ENCODE measurements around the gene CES1. TPM values are rescaled to one million over a fixed set of nuclear protein-coding genes. Genes with fewer than 3 reads are reported as not detected.
A peak's percentile ranks its signal among the peaks of the same experiment; 100 is the strongest.
"Not testable (repeated sequence)": the region's sequence is repeated elsewhere in the genome, so short reads cannot be mapped to it uniquely, and the experiment has no call there.

The CES1 gene
- total RNA-seq, 1 donor from 2014 or later = 0.26 TPM

- Histone ChIP-seq H3K36me3 (ENCODE audit: control insufficient read depth, insufficient read depth, low read length) (no peaks in the 10 kb centered on the region), H3K4me3 (ENCODE audit: low read depth, low read length) (no peak overlapping the region), H3K27me3 (ENCODE audit: control insufficient read depth, insufficient read depth, low read length) (no peaks in the 10 kb centered on the region)
- FAIRE-seq (no peak), DNase-seq (ENCODE audit: low read depth) (no peak)
- TF ChIP-seq, protein P1, sequence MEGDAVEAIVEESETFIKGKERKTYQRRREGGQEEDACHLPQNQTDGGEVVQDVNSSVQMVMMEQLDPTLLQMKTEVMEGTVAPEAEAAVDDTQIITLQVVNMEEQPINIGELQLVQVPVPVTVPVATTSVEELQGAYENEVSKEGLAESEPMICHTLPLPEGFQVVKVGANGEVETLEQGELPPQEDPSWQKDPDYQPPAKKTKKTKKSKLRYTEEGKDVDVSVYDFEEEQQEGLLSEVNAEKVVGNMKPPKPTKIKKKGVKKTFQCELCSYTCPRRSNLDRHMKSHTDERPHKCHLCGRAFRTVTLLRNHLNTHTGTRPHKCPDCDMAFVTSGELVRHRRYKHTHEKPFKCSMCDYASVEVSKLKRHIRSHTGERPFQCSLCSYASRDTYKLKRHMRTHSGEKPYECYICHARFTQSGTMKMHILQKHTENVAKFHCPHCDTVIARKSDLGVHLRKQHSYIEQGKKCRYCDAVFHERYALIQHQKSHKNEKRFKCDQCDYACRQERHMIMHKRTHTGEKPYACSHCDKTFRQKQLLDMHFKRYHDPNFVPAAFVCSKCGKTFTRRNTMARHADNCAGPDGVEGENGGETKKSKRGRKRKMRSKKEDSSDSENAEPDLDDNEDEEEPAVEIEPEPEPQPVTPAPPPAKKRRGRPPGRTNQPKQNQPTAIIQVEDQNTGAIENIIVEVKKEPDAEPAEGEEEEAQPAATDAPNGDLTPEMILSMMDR (IDR thresholded peaks at IDR 0.05; ENCODE audit: insufficient read depth, low read length, severe bottlenecking) = no peak
Observed at GRCh38 chr16:55773859-55774549, 58.9 kb downstream of the CES1 start.

DNA sequence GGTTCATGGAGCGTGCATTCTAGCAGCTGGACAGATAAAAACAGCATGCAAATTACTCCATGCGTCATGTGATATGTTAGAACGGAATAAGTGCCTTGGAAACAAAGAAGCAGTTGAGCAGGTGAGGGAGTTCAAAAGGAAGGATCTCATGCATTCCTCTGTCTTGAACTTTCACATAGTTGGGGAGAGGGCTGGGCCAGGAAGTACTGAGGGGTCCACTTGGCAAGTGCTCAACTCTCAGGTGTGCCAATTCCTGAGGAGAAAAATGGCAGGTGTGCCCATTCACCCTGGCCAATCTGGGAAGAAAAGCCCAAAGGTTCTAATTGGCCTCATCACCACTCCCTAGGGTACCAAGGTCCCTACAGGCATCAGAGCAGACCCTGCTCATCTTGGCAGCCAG, 67.7 kb downstream of the CES1 start:
- TF ChIP-seq, protein P1 (IDR thresholded peaks at IDR 0.05; ENCODE audit: insufficient read depth, low read length, severe bottlenecking) = no peak
- no peak for FAIRE-seq
- DNase-seq (ENCODE audit: low read depth) = no peak
- no peak overlapping the region for H3K4me3 ChIP-seq (ENCODE audit: low read depth, low read length)
- H3K27me3 ChIP-seq (ENCODE audit: control insufficient read depth, insufficient read depth, low read length) = no peaks in the 10 kb centered on the region
- H3K36me3 ChIP-seq (ENCODE audit: control insufficient read depth, insufficient read depth, low read length) = no peaks in the 10 kb centered on the region

GRCh38 chr16:55760310-55761001, 72.4 kb downstream of the CES1 start:
- no peak overlapping the region for H3K4me3 ChIP-seq (ENCODE audit: low read depth, low read length)
- no peaks in the 10 kb centered on the region for H3K27me3 ChIP-seq (ENCODE audit: control insufficient read depth, insufficient read depth, low read length)
- no peaks in the 10 kb centered on the region for H3K36me3 ChIP-seq (ENCODE audit: control insufficient read depth, insufficient read depth, low read length)
- FAIRE-seq (no peak), DNase-seq (ENCODE audit: low read depth) (no peak)
- TF ChIP-seq, protein P1 (IDR thresholded peaks at IDR 0.05; ENCODE audit: insufficient read depth, low read length, severe bottlenecking) = no peak

DNA sequence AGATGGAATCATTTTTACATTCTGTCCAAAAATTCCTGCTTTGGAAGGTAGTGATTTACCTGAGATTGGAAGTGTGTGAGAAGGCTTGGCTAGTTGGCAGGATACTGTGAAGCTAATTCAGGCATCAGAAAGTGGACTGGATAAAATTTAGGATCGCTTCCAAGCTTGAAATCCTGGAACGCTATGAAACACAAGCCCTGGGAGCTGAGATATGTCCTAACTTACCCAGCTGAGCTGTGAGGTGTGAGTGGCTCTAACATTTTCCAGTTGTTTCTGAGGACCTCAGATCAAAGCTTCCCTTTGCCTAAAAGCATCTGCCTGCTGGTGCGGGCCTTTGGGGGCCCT, 73.0 kb downstream of the CES1 start:
- DNase-seq (ENCODE audit: low read depth); H3K4me3 ChIP-seq (ENCODE audit: low read depth, low read length); H3K27me3 ChIP-seq (ENCODE audit: control insufficient read depth, insufficient read depth, low read length); H3K36me3 ChIP-seq (ENCODE audit: control insufficient read depth, insufficient read depth, low read length): not testable (repeated sequence)
- peak; percentile 13 for FAIRE-seq

DNA sequence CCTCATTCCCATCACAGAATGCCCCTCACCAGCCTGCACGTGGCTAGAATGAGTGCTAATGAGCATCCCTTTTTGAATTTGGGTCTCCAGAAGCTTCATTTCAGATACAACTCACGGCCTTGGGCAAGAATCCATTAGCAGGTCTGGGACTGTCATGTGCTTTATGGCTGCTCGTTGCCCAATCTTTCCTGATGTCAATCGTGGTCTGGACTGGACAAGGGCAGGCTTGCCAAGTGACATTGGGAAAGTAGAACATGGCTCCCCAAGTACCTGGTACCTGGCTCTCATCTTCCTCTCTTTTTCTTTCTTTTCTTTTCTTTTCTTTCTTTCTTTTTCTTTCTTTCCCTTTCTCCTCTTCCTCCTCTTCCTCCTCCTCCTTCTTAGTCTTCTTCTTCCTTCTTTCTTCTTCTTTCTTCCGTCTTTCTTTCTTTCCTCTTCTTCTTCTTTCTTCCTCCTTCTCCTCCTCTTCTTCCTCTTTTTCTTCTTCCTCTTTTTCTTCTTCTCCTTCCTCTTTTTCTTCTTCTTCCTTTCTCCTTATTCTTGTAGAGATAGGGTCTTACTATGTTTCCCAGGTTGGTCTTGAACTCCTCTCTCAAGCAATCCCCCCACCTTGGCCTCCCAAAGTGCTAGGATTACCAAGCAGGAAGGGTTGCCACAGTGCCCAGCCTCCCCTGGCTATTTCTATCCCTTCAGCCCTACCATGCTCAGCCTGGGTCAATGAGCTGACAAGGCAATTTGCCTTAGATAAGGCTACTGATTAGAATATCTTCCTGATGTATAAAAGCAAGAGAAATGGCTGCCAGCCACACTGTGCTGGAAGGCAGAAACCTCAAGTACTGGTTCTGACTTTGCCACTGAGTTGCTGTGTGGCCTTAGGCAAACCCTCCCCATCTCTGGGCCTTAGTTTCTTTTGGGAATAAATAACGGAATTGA, 75.0 kb downstream of the CES1 start:
- not testable (repeated sequence) for FAIRE-seq; H3K27me3 ChIP-seq (ENCODE audit: control insufficient read depth, insufficient read depth, low read length); H3K4me3 ChIP-seq (ENCODE audit: low read depth, low read length); DNase-seq (ENCODE audit: low read depth); H3K36me3 ChIP-seq (ENCODE audit: control insufficient read depth, insufficient read depth, low read length)

DNA sequence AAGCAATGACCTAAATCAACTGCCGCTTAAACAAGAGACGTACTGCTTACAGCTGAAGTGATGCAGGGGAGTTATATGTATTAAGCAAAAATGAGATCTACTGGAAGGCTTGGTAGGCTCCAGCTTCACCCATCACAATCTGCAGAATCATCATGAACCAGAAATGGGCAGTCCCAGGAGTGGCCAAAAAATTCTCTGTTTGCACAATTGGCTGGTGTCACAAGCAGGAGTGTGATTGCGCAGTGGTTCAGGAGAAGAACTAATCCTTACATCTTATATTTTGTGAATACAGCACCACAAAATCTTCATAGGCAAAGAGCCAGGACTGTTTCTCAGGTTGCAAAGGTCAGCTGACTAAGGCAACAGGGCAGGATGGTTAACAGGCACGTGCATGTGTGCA, 75.9 kb downstream of the CES1 start:
- TF ChIP-seq, protein P1 (IDR thresholded peaks at IDR 0.05; ENCODE audit: insufficient read depth, low read length, severe bottlenecking) = no peak

More for the DNA sequence above, 75.9 kb downstream of the CES1 start:
- FAIRE-seq = no peak
- Histone ChIP-seq H3K27me3 (ENCODE audit: control insufficient read depth, insufficient read depth, low read length) (no peaks in the 10 kb centered on the region), H3K36me3 (ENCODE audit: control insufficient read depth, insufficient read depth, low read length) (no peaks in the 10 kb centered on the region), H3K4me3 (ENCODE audit: low read depth, low read length) (no peak overlapping the region)
- DNase-seq (ENCODE audit: low read depth) = no peak
